Mononuclear cell (primary cell): ENCODE data around the gene MRTFB. TPM values are rescaled to one million over a fixed set of nuclear protein-coding genes. Genes with fewer than 3 reads are reported as not detected.

ENCODE experiments used
- H3K27me3 ChIP-seq: 2 replicates; pipeline ENCODE4 v1.6.0; 2011; ENCODE audit warnings: low read length, control low read depth; ENCODE audit not compliant: insufficient read depth
- H3K4me1 ChIP-seq: 2 replicates; pipeline ENCODE4 v1.5.1; 2011; ENCODE audit warnings: mild to moderate bottlenecking, low read length, control low read depth; ENCODE audit not compliant: insufficient read depth
- H3K4me3 ChIP-seq: 2 replicates; pipeline ENCODE4 v1.5.1; 2011; ENCODE audit warnings: mild to moderate bottlenecking, low read length, moderate library complexity
- H3K9me3 ChIP-seq: 2 replicates; pipeline ENCODE4 v1.5.1; 2011; ENCODE audit warnings: low read depth, mild to moderate bottlenecking, control low read depth, low read length
- total RNA-seq: library from RNA; depleted of rRNA; stranded (reverse); fragments of >200 nt; gene quantifications from one replicate; pipeline ENCODE4 v1.2.3, GENCODE V29; 2012

The MRTFB gene
- total RNA-seq, 1 donor: 7.1 TPM

- Histone ChIP-seq H3K4me3 (no peak overlapping the region), H3K4me1 (no peaks in the 10 kb centered on the region), H3K27me3 (no peaks in the 10 kb centered on the region), H3K9me3 (no peaks in the 10 kb centered on the region)
Observed at GRCh38 chr16:14125708-14126107, 54.6 kb downstream of the MRTFB start.

GRCh38 chr16:14128097-14128496, 57.0 kb downstream of the MRTFB start:
- no peak overlapping the region for H3K4me3 ChIP-seq
- no peaks in the 10 kb centered on the region for H3K4me1 ChIP-seq
- H3K27me3 ChIP-seq: no peaks in the 10 kb centered on the region
- no peaks in the 10 kb centered on the region for H3K9me3 ChIP-seq

GRCh38 chr16:14129502-14129901, 58.4 kb downstream of the MRTFB start:
- H3K9me3 ChIP-seq: no peaks in the 10 kb centered on the region
- H3K27me3 ChIP-seq: no peaks in the 10 kb centered on the region
- no peak overlapping the region for H3K4me3 ChIP-seq
- H3K4me1 ChIP-seq: no peaks in the 10 kb centered on the region

- no peaks in the 10 kb centered on the region for H3K4me1 ChIP-seq
- H3K27me3 ChIP-seq: no peaks in the 10 kb centered on the region
- H3K4me3 ChIP-seq: no peak overlapping the region
- no peaks in the 10 kb centered on the region for H3K9me3 ChIP-seq
Observed at GRCh38 chr16:14131774-14132695, 60.9 kb downstream of the MRTFB start.

GRCh38 chr16:14132696-14133048, 61.6 kb downstream of the MRTFB start:
- Histone ChIP-seq H3K9me3 (no peaks in the 10 kb centered on the region), H3K4me3 (no peak overlapping the region), H3K27me3 (no peaks in the 10 kb centered on the region), H3K4me1 (no peaks in the 10 kb centered on the region)

GRCh38 chr16:14133907-14134306, 62.8 kb downstream of the MRTFB start:
- Histone ChIP-seq H3K4me3 (no peak overlapping the region), H3K9me3 (no peaks in the 10 kb centered on the region), H3K4me1 (no peaks in the 10 kb centered on the region), H3K27me3 (no peaks in the 10 kb centered on the region)

- Histone ChIP-seq H3K27me3 (no peaks in the 10 kb centered on the region), H3K4me1 (no peaks in the 10 kb centered on the region), H3K4me3 (no peak overlapping the region), H3K9me3 (no peaks in the 10 kb centered on the region)
Observed at GRCh38 chr16:14135704-14136103, 64.6 kb downstream of the MRTFB start.

GRCh38 chr16:14139872-14140271, 68.8 kb downstream of the MRTFB start:
- Histone ChIP-seq H3K27me3 (no peaks in the 10 kb centered on the region), H3K4me3 (no peak overlapping the region), H3K9me3 (no peaks in the 10 kb centered on the region), H3K4me1 (no peaks in the 10 kb centered on the region)

- H3K4me1 ChIP-seq: no peaks in the 10 kb centered on the region
Observed at GRCh38 chr16:14140923-14141322, 69.8 kb downstream of the MRTFB start.

GRCh38 chr16:14146445-14146844, 75.3 kb downstream of the MRTFB start:
- no peaks in the 10 kb centered on the region for H3K27me3 ChIP-seq

More at GRCh38 chr16:14140923-14141322, 69.8 kb downstream of the MRTFB start:
- Histone ChIP-seq H3K4me3 (no peak overlapping the region), H3K27me3 (no peaks in the 10 kb centered on the region), H3K9me3 (no peaks in the 10 kb centered on the region)

GRCh38 chr16:14148016-14148415, 76.9 kb downstream of the MRTFB start:
- H3K4me1 ChIP-seq: no peaks in the 10 kb centered on the region
- H3K9me3 ChIP-seq: no peaks in the 10 kb centered on the region
- H3K4me3 ChIP-seq: no peak overlapping the region
- H3K27me3 ChIP-seq: no peaks in the 10 kb centered on the region

More at GRCh38 chr16:14146445-14146844, 75.3 kb downstream of the MRTFB start:
- Histone ChIP-seq H3K4me3 (no peak overlapping the region), H3K4me1 (no peaks in the 10 kb centered on the region), H3K9me3 (no peaks in the 10 kb centered on the region)

- Histone ChIP-seq H3K9me3 (no peaks in the 10 kb centered on the region), H3K4me3 (no peak overlapping the region), H3K4me1 (no peaks in the 10 kb centered on the region), H3K27me3 (no peaks in the 10 kb centered on the region)
Observed at GRCh38 chr16:14148569-14148968, 77.5 kb downstream of the MRTFB start.

GRCh38 chr16:14150796-14151195, 79.7 kb downstream of the MRTFB start:
- Histone ChIP-seq H3K4me1 (no peaks in the 10 kb centered on the region), H3K27me3 (no peaks in the 10 kb centered on the region), H3K9me3 (no peaks in the 10 kb centered on the region), H3K4me3 (no peak overlapping the region)

GRCh38 chr16:14151256-14152030, 80.3 kb downstream of the MRTFB start:
- H3K4me1 ChIP-seq: no peaks in the 10 kb centered on the region
- no peaks in the 10 kb centered on the region for H3K9me3 ChIP-seq
- no peaks in the 10 kb centered on the region for H3K27me3 ChIP-seq
- no peak overlapping the region for H3K4me3 ChIP-seq

GRCh38 chr16:14155572-14156190, 84.6 kb downstream of the MRTFB start:
- Histone ChIP-seq H3K4me1 (no peaks in the 10 kb centered on the region), H3K4me3 (no peak overlapping the region), H3K9me3 (no peaks in the 10 kb centered on the region), H3K27me3 (no peaks in the 10 kb centered on the region)
